Stimulated activated CD4-positive, alpha-beta T cell treated with anti-CD3 and anti-CD28 coated beads, Interleukin-15, amount 100 ng/mL, for 24 hours (primary cell): ENCODE data around the gene ARHGAP42.
A peak's percentile ranks its signal among the peaks of the same experiment; 100 is the strongest.
"Not testable (repeated sequence)": the region's sequence is repeated elsewhere in the genome, so short reads cannot be mapped to it uniquely, and the experiment has no call there.

Experiments
- DNase-seq: peaks from one replicate; pipeline ENCODE4 v3.0.0-alpha.2; 2020

Gene ARHGAP42, protein sequence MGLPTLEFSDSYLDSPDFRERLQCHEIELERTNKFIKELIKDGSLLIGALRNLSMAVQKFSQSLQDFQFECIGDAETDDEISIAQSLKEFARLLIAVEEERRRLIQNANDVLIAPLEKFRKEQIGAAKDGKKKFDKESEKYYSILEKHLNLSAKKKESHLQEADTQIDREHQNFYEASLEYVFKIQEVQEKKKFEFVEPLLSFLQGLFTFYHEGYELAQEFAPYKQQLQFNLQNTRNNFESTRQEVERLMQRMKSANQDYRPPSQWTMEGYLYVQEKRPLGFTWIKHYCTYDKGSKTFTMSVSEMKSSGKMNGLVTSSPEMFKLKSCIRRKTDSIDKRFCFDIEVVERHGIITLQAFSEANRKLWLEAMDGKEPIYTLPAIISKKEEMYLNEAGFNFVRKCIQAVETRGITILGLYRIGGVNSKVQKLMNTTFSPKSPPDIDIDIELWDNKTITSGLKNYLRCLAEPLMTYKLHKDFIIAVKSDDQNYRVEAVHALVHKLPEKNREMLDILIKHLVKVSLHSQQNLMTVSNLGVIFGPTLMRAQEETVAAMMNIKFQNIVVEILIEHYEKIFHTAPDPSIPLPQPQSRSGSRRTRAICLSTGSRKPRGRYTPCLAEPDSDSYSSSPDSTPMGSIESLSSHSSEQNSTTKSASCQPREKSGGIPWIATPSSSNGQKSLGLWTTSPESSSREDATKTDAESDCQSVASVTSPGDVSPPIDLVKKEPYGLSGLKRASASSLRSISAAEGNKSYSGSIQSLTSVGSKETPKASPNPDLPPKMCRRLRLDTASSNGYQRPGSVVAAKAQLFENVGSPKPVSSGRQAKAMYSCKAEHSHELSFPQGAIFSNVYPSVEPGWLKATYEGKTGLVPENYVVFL

DNA sequence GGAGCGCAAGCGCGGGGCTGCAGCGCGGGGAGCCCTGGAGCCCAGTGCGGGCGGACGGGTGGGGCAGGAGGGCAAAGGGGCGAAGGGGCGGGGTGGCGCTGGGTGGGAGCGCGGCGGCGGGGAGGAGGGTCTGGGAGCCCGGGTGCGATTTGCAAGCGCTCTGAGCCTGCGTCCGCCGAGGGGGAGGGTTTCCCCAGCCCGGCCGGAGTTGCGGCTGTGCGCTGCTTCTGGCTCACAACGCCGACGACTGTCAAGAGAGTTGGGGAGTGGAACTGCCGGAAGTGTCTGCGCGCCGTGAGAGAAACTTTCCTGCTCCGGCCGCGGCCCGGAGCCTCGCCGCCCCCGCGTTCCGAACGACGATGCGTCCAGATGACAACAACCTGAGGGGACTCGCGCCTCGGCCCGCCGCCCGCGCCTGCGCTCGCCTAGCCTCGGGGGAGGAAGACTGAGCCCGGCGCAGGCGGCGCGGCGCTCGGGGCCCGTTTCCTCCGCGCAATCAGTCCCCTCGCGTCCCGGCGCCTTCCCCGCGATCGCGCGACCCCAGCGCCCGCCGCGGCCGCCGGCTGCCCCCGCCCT lies at the start of gene ARHGAP42:
ARHGAP42 (plus strand) TSS at position 235 of the 576 bp plus-strand sequence. CDS start 391 bp downstream, outside the sequence.
- peak; percentile 52 for DNase-seq

DNA sequence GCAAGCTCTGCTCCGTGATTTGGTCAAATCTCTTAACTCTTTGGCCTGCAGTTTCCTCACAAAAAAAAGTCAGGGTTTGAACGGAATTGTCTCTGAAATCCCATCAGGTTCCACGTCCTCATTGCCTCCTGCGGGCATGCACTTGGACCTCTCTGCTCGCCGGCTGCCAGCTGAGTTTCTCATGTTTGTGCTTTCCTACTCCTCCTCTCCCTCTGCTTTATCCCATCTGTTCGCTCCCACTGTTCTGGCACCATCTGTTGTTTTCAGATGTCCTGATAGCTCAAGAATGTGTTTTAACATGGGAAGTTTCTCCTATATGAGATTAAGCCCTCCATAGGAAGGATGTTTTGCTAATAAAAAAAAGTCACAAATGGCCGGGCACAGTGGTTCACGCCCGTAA lies 49.4 kb upstream of the ARHGAP42 start:
- DNase-seq = no peak

DNA sequence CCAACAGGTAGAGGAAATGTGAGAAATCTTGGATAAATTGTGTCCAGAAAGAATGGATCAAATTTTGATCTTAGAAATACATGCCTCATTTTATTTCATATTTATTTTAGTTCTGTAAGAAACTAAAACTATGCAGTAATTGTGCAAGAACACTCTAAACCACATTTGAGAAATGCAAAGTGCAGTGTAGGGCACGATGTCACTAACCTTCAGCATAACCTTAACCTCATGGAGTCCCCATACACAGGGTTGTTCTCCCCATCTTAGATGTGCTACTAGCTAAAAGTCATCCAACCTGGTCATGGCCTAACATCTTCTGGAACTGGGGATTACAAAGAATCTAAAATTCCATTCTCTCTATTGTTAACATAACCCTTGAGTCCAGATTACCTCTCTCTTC lies 48.4 kb upstream of the ARHGAP42 start:
- no peak for DNase-seq

DNA sequence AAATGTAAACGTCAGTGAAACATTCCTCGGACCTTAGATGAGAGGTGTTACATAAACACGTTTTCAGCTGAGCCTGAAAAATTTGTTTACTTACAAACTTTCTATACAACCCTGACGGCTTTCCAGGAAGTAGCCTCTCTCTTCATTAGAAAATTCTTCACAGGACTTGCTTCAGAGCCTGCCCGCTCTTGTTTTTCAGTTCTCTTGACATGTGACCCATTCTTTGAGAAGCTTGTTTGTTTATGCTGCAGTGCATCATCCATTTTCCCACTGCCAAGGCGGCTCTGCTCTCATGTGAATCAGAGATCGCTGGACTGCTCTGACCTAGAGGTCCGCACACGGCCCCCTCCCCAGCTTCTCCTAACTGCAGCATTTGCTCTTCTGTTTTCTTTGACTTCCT lies 47.9 kb upstream of the ARHGAP42 start:
- no peak for DNase-seq

DNA sequence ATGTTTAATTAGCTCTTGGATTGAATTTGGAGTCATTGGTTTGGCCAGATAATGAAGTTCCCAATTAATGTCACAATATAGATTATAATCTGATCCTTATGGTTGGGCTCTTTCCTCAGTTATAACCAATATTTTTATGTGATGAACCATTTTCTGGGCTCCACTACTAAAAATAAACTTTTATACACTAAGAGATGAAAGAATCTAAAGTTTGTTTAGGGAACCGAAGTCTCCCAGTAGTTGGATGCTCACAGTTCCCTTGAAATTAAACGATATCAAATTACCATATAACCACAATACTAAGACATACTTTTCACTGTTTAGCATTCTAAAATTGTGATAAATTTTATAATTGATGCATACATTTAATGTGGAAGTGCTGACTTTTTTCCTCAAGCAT lies 47.0 kb upstream of the ARHGAP42 start:
- no peak for DNase-seq

DNA sequence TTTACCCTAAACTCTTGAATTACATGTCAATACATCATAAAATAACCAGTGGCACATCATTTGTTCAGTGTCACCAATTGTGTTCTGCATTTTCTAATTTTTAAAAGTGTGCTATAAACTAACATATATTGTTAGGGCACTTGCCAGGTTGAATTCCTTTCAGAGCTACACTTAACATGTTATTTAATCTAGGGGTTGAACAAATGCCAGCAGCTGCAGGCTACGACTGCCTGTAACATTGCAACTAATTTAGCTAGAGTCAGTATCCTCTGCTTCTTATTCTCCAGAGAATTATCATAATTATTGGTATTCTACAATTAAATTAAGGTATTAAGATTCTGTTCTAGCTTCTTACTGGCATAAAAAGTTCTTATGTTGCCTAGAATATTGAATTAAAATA lies 46.4 kb upstream of the ARHGAP42 start:
- DNase-seq = no peak

DNA sequence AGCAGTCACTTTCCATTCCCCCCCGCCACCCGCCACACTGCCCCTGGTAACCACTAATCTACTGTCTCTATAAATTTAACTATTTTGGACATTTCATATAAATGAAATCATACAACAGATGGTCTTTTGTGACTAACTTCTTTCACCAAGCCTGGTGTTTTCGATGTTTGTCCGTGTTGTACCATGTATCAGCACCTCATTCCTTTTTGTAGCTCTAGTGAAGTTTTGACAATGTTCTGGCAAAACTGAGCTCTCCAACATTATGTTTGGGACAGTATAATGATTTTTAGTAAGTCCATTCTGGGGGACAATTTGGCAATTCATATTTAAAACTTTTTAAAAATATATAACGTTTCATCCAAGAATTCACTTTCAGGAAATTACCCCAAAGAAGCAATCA lies 45.6 kb upstream of the ARHGAP42 start:
- DNase-seq = no peak

DNA sequence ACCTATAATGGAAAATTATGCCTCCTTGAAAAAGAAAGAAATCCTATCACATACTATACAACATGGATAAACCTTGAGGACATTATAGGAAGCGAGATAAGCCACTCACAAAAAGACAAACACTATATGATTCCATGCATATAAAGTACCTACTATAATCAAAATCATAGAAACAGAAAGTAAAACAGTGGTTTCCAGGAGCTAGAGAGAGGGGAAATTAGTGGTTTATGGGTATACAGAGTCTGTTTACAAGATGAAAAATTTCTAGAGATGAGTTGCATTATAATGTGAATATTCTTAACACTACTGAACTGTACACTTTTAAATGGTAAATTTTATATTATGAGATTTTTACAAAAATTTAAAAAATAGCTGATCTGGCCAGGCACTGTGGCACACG lies 40.5 kb upstream of the ARHGAP42 start:
- DNase-seq = no peak

DNA sequence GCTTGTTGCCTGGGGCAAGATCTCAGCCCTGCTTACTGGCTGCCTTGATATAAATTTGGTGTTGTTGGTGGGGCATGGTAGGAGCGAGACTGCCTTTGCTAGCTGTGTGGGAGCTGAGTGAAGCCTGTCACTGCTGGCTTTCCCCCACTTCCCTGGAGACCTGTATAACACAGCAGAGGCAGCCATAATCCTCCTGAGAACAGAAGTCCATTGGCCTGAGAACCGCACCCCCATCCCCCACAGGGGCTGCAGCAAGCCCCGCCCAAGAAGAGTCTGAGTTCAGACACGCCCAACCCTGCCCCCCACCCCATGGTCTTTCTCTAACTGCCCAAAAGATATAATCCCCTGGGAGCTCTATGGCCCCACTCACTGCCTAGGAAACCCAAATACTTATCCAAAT lies 39.2 kb upstream of the ARHGAP42 start:
- DNase-seq = no peak

DNA sequence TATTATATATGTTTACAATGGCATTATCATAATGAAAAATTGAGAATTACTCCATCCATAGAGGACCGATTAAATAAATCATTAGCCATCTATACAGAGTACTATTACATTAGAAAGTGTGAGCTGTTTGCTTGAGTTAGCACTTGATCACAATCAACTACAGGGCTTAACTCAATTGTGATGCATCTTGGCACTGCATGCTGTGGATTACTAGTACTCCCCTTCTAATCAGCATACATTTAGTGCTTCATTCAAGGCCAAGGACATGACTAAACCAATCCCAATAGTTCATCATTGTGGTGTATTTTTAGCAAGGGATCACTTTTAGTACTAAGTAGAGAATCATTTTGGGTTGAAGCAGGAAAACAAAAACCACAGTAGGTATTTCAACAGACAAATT lies 23.5 kb upstream of the ARHGAP42 start:
- no peak for DNase-seq

DNA sequence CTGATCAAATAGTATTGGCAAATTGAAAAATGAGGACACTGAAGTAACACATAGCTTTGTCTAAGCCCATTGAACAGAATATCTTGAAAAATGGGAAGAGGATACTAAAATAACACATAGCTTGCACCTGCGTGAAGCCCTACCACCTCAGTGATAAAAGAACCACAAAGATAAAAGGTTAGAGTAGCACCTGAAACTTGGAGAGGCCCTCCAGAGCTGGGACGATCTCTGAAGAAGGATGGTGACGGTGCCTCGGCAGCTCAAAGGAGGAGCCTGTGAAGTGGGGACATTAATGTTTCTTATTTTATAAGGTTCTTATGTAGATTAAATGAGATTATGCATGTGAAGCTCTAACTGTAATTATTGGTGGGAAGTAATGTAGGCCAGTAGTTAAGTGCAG lies 23.1 kb upstream of the ARHGAP42 start:
- no peak for DNase-seq

DNA sequence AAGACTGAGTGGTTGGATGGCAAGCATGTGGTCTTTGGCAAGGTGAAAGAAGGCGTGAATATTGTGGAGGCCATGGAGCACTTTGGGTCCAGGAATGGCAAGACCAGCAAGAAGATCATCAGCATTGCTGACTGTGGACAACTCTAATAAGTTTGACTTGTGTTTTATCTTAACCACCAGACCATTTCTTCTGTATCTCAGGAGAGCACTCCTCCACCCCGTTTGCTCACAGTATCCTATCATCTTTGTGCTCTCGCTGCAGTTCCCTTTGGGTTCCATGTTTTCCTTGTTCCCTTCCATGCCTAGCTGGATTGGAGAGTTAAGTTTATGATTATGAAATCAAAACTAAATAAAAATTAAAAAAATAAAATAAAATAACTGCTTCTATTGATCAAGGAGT lies 20.3 kb upstream of the ARHGAP42 start:
- not testable (repeated sequence) for DNase-seq

DNA sequence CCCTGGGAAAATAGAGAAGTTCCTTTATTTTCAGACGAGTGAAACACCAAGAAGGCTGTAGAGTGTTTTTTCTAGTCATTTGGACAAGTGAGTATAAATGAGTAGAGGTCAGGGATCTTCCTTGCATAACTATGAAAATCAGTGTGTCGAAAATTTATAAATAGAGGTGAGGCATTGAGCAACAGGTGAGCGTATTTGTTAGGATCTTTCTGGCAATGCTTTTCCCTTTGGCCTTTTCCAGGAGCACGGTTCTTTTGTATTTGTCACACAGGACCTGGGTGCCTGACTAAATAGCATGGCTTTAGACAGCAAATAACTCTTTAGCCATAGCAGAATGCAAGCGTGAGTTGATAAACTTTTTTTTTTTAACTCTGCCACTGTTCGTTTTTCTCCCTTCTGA lies 19.6 kb upstream of the ARHGAP42 start:
- no peak for DNase-seq

DNA sequence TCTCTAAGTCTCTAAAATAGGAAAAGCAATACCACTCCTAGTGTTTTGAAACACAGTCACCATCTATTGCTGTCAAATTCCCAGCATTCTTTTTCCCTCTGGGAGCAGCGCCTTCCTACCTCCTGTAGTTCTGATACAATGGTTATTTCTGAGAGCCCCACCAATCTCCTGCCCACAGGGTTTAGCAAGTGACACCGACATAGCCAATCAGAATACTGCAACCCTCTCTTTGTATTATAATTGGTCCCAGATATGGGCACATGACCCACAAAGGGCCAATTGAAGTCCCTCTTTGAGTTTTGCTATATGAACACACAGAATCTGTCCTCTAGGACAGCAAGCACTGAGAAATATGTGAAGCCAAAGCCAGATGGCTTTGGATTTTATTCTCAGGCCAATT lies 16.9 kb upstream of the ARHGAP42 start:
- DNase-seq = no peak

DNA sequence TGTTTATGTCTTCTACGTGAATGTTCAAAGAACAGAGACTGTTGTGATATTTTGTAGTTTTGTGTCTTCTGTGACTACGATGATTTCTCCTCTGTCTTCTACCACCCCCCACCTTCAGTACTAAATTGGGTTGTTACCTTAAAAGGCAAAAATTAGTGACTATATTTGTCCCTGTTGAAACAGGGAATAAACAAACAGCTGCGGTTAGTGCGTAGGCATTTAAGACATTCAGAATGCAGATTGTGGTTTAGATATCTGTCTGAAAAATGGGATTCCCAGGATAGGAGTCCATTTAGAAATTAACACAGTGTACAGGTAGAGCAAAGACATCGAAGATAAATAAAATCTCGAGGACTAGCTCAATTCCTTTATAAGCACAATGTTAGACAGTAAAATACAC lies 15.6 kb upstream of the ARHGAP42 start:
- no peak for DNase-seq

DNA sequence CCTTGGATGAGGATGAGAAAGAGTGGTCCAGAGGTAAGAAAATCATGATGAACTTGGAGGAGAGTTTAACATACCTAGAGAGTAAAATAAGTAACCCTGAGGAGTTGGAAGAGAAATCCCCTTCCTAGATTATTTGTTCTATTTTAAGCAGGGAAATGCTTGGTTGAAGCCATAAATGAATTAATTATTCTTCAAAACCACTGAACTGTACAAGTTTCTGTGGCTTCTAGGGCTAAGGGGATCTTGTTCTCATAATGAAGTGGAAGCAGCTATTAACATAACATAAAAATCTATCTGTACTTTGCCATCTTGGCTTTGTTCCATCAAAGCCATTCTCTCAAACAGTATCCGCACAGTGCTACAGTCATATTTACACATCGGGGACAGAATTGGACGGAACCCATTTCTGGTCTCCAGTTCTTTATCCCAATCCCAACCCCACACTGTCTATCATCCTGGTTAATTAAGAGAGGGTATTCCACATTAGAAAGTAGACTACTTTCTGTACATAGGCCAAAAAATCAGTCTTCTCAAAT lies 14.5 kb upstream of the ARHGAP42 start:
- DNase-seq = no peak

DNA sequence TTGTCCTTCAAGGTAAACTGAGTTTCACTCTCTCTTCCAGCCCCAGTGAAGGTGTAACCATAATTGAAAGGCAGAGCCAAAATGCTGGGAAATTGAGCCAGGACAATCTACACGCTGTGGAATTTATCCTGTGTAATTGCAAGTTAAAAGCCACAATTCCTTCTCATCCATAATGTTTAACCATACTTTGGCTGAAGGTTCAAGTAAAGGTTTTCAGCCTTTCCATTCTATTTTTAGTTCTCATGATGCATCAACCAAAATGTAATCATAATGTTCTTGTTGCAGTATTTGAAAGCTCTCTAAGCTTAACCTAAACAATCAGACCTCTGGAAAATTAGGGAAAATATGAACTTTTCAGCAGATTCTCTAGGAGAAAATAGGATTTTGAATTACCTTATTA lies 14.0 kb upstream of the ARHGAP42 start:
- DNase-seq = no peak

DNA sequence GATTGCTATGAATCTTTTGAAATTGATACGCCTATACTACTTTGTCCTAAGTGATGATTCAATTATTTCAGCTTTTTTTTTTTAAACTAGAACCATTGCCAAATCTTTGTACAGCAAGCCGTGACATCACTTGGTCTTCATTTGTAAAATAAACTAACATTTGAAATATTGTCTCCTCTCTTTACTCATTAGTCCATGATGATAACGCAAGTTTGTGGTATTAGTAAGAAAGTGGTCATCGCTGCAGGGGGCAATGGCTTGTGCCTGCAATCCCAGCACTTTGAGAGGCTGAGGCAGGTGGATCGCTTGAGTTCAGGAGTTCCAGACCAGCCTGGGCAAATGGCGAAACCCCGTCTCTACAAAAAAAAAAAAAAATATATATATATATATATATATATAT lies 12.9 kb upstream of the ARHGAP42 start:
- DNase-seq = no peak

DNA sequence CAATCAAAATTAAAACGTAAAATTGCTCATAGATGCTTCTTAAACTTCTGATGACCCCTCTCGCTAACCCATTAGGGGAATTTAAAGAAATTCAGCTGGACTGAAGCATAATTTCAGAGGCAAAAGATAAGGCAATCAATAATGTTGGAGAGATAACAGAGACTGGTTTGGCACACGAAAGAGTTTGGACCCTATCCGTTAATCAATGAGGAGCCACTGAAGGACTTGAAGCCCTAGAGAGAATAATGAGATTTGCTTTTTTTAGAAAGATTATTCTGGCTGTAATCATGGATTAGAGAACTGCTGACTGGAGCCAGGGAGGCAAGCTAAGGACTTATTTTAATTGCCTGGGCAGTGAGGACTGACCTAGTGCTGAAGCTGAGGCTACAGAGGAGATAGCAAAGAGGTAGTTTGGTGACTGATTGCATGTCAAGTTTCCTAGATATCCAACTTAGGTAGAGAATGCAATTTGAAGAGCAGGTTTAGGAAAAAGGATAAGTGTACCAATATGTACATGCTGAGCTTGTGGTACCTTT lies 11.9 kb upstream of the ARHGAP42 start:
- DNase-seq = no peak

DNA sequence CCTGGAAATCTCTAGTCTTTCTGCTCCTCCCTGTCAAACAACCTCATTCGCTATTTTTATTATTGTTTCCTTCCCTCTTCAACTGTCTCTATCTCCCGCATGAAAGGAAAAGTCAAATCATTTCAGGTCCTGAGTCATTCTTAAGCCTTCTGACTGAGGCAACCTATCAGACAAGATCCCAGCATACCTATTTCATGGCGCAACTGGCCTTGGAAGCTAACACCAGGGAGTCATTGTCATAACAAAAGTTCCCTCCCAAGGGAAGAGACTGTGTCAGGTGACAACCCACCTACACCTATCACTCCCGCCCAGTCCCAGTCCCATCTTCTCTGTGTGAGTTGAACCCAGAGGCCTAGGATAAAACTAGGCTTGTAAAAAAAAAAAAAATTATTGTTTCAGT lies 10.2 kb upstream of the ARHGAP42 start:
- no peak for DNase-seq

DNA sequence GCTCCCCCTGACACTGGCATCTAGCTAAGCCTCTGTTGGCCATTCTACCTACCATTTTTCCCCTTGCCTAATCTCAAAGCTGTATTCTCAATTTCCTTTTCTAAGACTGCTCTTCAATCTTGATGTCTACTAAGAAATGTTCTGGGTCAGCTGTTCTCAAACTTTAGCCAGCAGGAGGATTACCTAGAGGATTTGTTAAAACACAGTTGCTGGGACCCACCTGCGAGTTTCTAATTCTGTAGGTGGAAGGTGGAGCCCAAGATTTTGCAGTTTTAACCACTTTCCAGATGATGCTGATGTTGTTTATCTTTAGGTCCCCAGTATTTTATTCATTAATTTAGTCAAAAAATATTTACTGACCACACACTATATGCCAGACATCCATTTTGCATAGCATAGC lies 9.3 kb upstream of the ARHGAP42 start:
- no peak for DNase-seq

DNA sequence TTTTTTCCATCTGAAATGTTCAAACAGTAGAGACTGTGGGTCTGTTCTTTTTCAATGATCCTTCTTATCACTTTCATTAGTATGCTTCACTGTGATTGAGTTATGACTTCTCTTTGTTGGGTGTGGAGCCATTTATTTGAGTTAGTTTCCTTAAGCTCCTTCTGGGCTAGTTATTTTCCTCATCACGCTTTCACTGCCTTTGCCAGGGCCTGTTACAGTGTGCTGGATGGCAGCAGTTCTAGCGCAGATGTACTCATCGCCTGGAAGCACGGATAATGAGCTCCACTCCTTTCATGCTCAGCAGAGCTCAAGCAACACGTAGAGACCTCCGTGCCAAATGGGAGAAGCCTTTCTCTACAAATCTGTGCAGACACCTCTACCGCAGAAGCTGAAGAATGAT lies 7.0 kb upstream of the ARHGAP42 start:
- no peak for DNase-seq

DNA sequence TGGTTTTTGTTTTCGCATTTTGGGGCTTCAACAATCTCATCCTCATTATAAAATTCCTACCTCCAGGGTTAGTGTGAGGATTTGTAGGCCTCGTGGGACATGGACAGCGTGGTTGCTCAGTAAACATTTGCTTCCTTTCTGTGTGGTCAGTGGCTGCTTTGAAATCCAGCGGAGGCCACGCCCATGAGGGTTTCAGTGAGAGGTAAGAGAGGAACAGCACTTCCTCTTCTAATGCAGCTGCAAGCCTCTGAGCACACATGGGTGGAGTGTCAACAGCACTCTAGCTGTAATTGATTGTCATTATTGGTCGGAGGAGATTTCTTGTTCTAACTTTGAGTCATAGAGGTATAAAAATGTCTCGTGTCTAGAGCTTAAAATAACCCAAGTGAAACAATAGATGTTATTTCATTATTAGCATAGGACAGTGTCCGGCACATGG lies 6.0 kb upstream of the ARHGAP42 start:
- DNase-seq = no peak
